Psoas muscle (tissue), 8 donors: ENCODE data around the gene TMEM51. TPM values are rescaled to one million over a fixed set of nuclear protein-coding genes. Genes with fewer than 3 reads are reported as not detected.

Experiments used
- ATAC-seq, 4 donors: fragments of 200-7000 bp; cut with Tn5 transposase; one replicate each; pipeline ENCODE4 v1.9.1; 2020; ENCODE audit warnings: moderate library complexity in 3 of 4, mild to moderate bottlenecking in 2 of 4
- DNase-seq, 2 donors: peaks; one replicate each; pipeline ENCODE4 v3.0.0-alpha.2; 2020
- H3K27ac ChIP-seq: fragments of 200-600 bp; one replicate; pipeline ENCODE4 v1.8.0; 2022
- H3K27me3 ChIP-seq, 3 donors: fragments of 200-600 bp in 1 of 3; one replicate each; pipeline versions ENCODE4 v1.6.1 to v1.8.0; 2013 to 2022; ENCODE audit warnings: low read length in 2 of 3, mild to moderate bottlenecking in 2 of 3, moderate library complexity in 1 of 3; ENCODE audit not compliant: insufficient read depth in 3 of 3
- H3K36me3 ChIP-seq, 2 donors: fragments of 200-600 bp in 1 of 2; one replicate each; pipeline versions ENCODE4 v1.6.1 to v1.8.0; 2013 to 2022; ENCODE audit warnings: low read depth in 1 of 2, mild to moderate bottlenecking in 1 of 2, moderate library complexity in 1 of 2; ENCODE audit not compliant: insufficient read depth in 1 of 2
- H3K4me1 ChIP-seq: fragments of 200-600 bp; one replicate; pipeline ENCODE4 v1.8.0; 2022
- H3K4me3 ChIP-seq: fragments of 200-600 bp; one replicate; pipeline ENCODE4 v1.8.0; 2022; ENCODE audit warnings: mild to moderate bottlenecking
- H3K9me3 ChIP-seq: fragments of 200-600 bp; one replicate; pipeline ENCODE4 v1.8.0; 2022
- CTCF ChIP-seq: fragments of 200-600 bp; IDR thresholded peaks from one replicate; pipeline ENCODE4 v1.8.0; 2022; ENCODE audit warnings: antibody characterized with exemption
- WGBS, 3 donors: extraction: QIAGEN DNeasy Blood & Tissue Kit; methylation state at CpG; one replicate each; pipeline versions ENCODE4 v1.1.6 to v1.1.7; 2013; 5-methylcytosine and 5-hydroxymethylcytosine counted together
- intact Hi-C, 2 donors: fragments of 100-400 bp; cut with DNase I; formaldehyde crosslinking; loops; one replicate each; pipeline versions ENCODE4 v1.11.0 to v1.14.2; 2022
- polyA plus RNA-seq, 3 donors: library from polyadenylated mRNA; stranded (reverse); fragments of 200-250 nt; gene quantifications; one replicate each; pipeline ENCODE4 v1.2.3, GENCODE V29; 2013
- total RNA-seq, 4 donors: library from RNA; stranded (reverse); fragmentation: NEBNext Ultra II Directional in 2 of 4; extraction: Animal tissue kit (Norgen Biotek cat#: 25700) in 2 of 4; gene quantifications; one replicate each; pipeline versions ENCODE4 v1.2.1 to v1.2.4, GENCODE V29; 2021 to 2023
- donor health status: healthy with polysubstance abuse.
- donor health status: DM: no; HTN: no; CAD: no; lungs with moderate emphysema.
- donor health status: Bipolar disorder and iron deficiency.
- donor health status: healthy.
- donor health status: DM: yes; HTN: yes; CAD: no.
- donor health status: DM: no; HTN: no; CAD: no.
- donor health status: DM: no; HTN: no; CAD: no.
- donor health status: DM: yes; HTN: yes; CAD: no.

Gene TMEM51
- total and polyA plus RNA-seq, 7 donors, result 0.67 to 1.7 (median 0.97) TPM

GRCh38 chr1:15148004-15148403 is 5.5 kb upstream of the TMEM51 start:
- Histone ChIP-seq H3K36me3 (no peaks in the 10 kb centered on the region), H3K27me3 (peaks cover 0 to 28% (median 7%) of the 10 kb centered on the region in 3 donors), H3K4me1 (no peaks in the 10 kb centered on the region), H3K27ac (no peak overlapping the region), H3K4me3 (no peak overlapping the region), H3K9me3 (no peaks in the 10 kb centered on the region)
- TF ChIP-seq CTCF, result no peak
- WGBS, 3 donors, result 77 to 84% (median 79%) methylated on average over 6 of the region's 6 CpGs
- intact Hi-C loops, result no loop called here
- ATAC-seq (no peak), DNase-seq (no peak)

- no peaks in the 10 kb centered on the region for H3K36me3 ChIP-seq
- no peak overlapping the region for H3K27ac ChIP-seq
- intact Hi-C loops, result no loop called here
- ATAC-seq, result no peak
- DNase-seq, result no peak
- no peaks in the 10 kb centered on the region for H3K4me1 ChIP-seq
- no peak overlapping the region for H3K4me3 ChIP-seq
- peaks cover 0 to 33% (median 9%) of the 10 kb centered on the region in 3 donors for H3K27me3 ChIP-seq
- WGBS, 3 donors, result 82 to 86% (median 84%) methylated on average over 9 of the region's 9 CpGs
- no peak for TF ChIP-seq CTCF
- no peaks in the 10 kb centered on the region for H3K9me3 ChIP-seq
These were observed 5.1 kb upstream of the TMEM51 start for GRCh38 chr1:15148475-15148874.

DNA sequence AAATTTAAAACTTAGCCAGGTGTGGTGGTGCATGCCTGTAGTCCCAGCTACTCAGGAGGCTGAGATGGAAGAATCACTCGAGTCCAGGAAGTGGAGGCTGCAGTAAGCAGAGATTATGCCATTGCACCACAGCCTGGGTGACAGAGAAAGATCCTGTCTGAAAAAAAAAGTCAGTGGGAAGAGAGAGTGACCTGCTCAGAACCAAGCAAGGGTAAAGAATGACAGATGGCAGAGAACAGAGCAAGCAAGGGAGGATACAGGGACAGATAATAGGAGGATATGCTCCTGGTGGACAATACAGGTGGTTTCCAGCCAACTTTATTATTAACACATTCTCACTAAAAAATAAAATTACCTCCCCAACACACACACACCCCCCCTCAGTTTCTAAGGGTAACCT is 4.6 kb upstream of the TMEM51 start:
- Histone ChIP-seq H3K36me3 (no peaks in the 10 kb centered on the region), H3K4me3 (no peak overlapping the region), H3K27ac (no peak overlapping the region), H3K9me3 (no peaks in the 10 kb centered on the region), H3K4me1 (no peaks in the 10 kb centered on the region), H3K27me3 (peaks cover 0 to 36% (median 9%) of the 10 kb centered on the region in 3 donors)
- DNase-seq (no peak), ATAC-seq (no peak)
- intact Hi-C loops, result no loop called here
- WGBS, 3 donors, result 0% methylated on average over 1 of the region's 1 CpG
- no peak for TF ChIP-seq CTCF

GRCh38 chr1:15150376-15150775 is 3.2 kb upstream of the TMEM51 start:
- intact Hi-C loops, result no loop called here

More at GRCh38 chr1:15150376-15150775, 3.2 kb upstream of the TMEM51 start:
- Histone ChIP-seq H3K27me3 (peaks cover 0 to 51% (median 9%) of the 10 kb centered on the region in 3 donors), H3K9me3 (no peaks in the 10 kb centered on the region), H3K27ac (no peak overlapping the region), H3K4me1 (no peaks in the 10 kb centered on the region), H3K4me3 (no peak overlapping the region), H3K36me3 (no peaks in the 10 kb centered on the region)
- DNase-seq (no peak), ATAC-seq (no peak)
- TF ChIP-seq CTCF, result no peak
- WGBS, 3 donors, result 88 to 93% (median 89%) methylated on average over 3 of the region's 3 CpGs
